ENCODE results near the gene PECR.

DNA sequence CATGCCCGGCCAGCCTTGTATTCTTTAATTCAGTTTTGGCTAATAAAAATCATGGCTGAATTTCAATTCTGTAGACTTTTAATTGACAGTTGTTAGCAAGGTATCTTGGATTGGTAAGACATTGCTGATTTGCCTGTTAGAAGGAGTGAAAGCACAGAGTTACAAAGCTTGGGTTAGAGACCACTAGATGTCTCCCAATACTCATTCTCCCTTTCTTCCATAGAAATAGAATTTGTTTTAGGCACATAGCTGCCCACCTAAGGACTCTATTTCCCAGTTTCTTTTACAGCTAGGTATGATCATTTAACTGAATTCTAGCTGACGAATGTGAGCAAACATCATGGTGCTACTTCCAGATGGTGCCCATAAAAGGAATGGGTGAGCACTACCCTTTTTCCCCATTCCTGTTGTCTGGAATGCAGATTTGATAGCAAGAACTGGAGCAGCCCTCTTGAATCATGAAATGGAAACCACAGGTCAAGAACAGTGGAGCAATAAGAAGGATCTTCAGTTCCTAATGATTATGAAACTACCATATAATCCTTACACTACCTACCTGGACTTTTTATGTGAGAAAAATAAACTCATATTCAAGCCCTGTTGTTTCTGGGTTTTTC is 17.5 kb downstream of the PECR start:
- TF ChIP-seq, protein P1, sequence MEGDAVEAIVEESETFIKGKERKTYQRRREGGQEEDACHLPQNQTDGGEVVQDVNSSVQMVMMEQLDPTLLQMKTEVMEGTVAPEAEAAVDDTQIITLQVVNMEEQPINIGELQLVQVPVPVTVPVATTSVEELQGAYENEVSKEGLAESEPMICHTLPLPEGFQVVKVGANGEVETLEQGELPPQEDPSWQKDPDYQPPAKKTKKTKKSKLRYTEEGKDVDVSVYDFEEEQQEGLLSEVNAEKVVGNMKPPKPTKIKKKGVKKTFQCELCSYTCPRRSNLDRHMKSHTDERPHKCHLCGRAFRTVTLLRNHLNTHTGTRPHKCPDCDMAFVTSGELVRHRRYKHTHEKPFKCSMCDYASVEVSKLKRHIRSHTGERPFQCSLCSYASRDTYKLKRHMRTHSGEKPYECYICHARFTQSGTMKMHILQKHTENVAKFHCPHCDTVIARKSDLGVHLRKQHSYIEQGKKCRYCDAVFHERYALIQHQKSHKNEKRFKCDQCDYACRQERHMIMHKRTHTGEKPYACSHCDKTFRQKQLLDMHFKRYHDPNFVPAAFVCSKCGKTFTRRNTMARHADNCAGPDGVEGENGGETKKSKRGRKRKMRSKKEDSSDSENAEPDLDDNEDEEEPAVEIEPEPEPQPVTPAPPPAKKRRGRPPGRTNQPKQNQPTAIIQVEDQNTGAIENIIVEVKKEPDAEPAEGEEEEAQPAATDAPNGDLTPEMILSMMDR (IDR thresholded peaks at IDR 0.05) = no peak
- no peak for TF ChIP-seq POLR2A (IDR thresholded peaks at IDR 0.05)

Data from uterus (tissue), 2 donors.